Measurements from ENCODE around the gene SH2D6. TPM values are rescaled to one million over a fixed set of nuclear protein-coding genes. Genes with fewer than 3 reads are reported as not detected.

The SH2D6 gene
- total and polyA plus RNA-seq, 9 of the 15 experiments (the other 6 are each of a cell fraction or from before 2014, with no cell fraction given), result 0.07 to 0.76 (median 0.33) TPM; not detected in 2

- TF ChIP-seq AFF4 (CRISPR knock-in tag; IDR thresholded peaks at IDR 0.05), result no peak
- TF ChIP-seq ATF1 (CRISPR knock-in tag; IDR thresholded peaks at IDR 0.05), result no peak
- TF ChIP-seq ATF1 (tag; IDR thresholded peaks at IDR 0.05), result peak; percentile 40
- peak; percentile 78 for TF ChIP-seq JUND (IDR thresholded peaks at IDR 0.05; ENCODE audit: borderline replicate concordance, low read depth, low read length)
- TF ChIP-seq JUND (tag; IDR thresholded peaks at IDR 0.05; ENCODE audit: borderline replicate concordance, low read depth, low read length), result peak; percentile 72; the same call in 1 of the 3 replicates
- no peak for TF ChIP-seq IFI16 (CRISPR knock-in tag; IDR thresholded peaks at IDR 0.05)
- no peak for TF ChIP-seq ZBTB40 (IDR thresholded peaks at IDR 0.05)
- TF ChIP-seq ZBTB40 (CRISPR knock-in tag; IDR thresholded peaks at IDR 0.05), result no peak
- TF ChIP-seq PYGO2 (tag; IDR thresholded peaks at IDR 0.05), result no peak
- no peak for TF ChIP-seq PRPF4 (IDR thresholded peaks at IDR 0.05; ENCODE audit: insufficient read depth, low read depth, low read length, poor library complexity, severe bottlenecking)
- TF ChIP-seq ZNF764 (CRISPR knock-in tag; IDR thresholded peaks at IDR 0.05; ENCODE audit: low read depth), result no peak
- peak; percentile 93 for TF ChIP-seq ZNF316 (IDR thresholded peaks at IDR 0.05)
- peak; percentile 43; the same call in 1 of the 2 replicates for TF ChIP-seq PKNOX1 (IDR thresholded peaks at IDR 0.05)
These were observed 3.6 kb upstream of the SH2D6 start (continued) for GRCh38 chr2:85414761-85415553.

Data from K562 (cell line).